CD4-positive, alpha-beta memory T cell (primary cell): Measurements from ENCODE around the gene SLC35A5. TPM values are rescaled to one million over a fixed set of nuclear protein-coding genes. Genes with fewer than 3 reads are reported as not detected.

Experiments used
- CTCF ChIA-PET: fragments of 350-600 bp; sonication (Branson Sonifier 250); formaldehyde crosslinking; loops from one replicate; lab custom pipeline; 2021; ENCODE audit warnings: inconsistent platforms; ENCODE audit not compliant: partially characterized antibody; lab: Charles Lee
- POLR2A ChIA-PET: fragments of 350-600 bp; sonication (Branson Sonifier 250); formaldehyde crosslinking; loops from one replicate; lab custom pipeline; 2021; ENCODE audit not compliant: partially characterized antibody; lab: Charles Lee
- DNase-seq, 5 donors: peaks; one replicate each; pipeline versions ENCODE4 v3.0.0 to v3.0.0-alpha.2; 2020 to 2022; ENCODE audit warnings: mixed read lengths in 1 of 5
- H3K27ac ChIP-seq: one replicate; pipeline ENCODE4 v1.7.0; 2013; ENCODE audit warnings: low read depth, low read length
- H3K27me3 ChIP-seq: 2 replicates; pipeline ENCODE4 v1.7.0; 2013; ENCODE audit warnings: mild to moderate bottlenecking, low read length, moderate library complexity; ENCODE audit not compliant: insufficient read depth
- H3K36me3 ChIP-seq: 2 replicates; pipeline ENCODE4 v1.7.0; 2013; ENCODE audit warnings: mild to moderate bottlenecking, low read length, moderate library complexity; ENCODE audit not compliant: insufficient read depth
- H3K4me1 ChIP-seq: 2 replicates; pipeline ENCODE4 v1.7.0; 2013; ENCODE audit warnings: mild to moderate bottlenecking, low read length, moderate library complexity; ENCODE audit not compliant: insufficient read depth
- H3K4me3 ChIP-seq, 2 donors: one replicate each; pipeline ENCODE4 v1.7.0; 2013; ENCODE audit warnings: low read length in 2 of 2, mild to moderate bottlenecking in 1 of 2
- H3K9me3 ChIP-seq, 2 donors: one replicate each; pipeline ENCODE4 v1.7.0; 2013; ENCODE audit warnings: low read length in 2 of 2, control low read depth in 1 of 2; ENCODE audit not compliant: control insufficient read depth in 1 of 2
- H3K27ac Mint-ChIP-seq, 7 donors: one replicate each; pipeline ENCODE4 v1.8.0; 2020 to 2021; ENCODE audit warnings: mixed read lengths in 7 of 7, mild to moderate bottlenecking in 6 of 7, inconsistent platforms in 3 of 7, moderate library complexity in 3 of 7
- H3K27me3 Mint-ChIP-seq, 2 donors: one replicate each; pipeline ENCODE4 v1.8.0; 2020 to 2021; ENCODE audit warnings: mixed read lengths in 2 of 2
- H3K36me3 Mint-ChIP-seq, 2 donors: one replicate each; pipeline ENCODE4 v1.8.0; 2020 to 2021; ENCODE audit warnings: mixed read lengths in 2 of 2, inconsistent platforms in 1 of 2, mild to moderate bottlenecking in 1 of 2
- H3K4me1 Mint-ChIP-seq, 4 donors: one replicate each; pipeline ENCODE4 v1.8.0; 2020 to 2021; ENCODE audit warnings: mixed read lengths in 4 of 4, mild to moderate bottlenecking in 1 of 4
- H3K4me3 Mint-ChIP-seq, 8 donors: one replicate each; pipeline ENCODE4 v1.8.0; 2020 to 2021; ENCODE audit warnings: mixed read lengths in 8 of 8, mild to moderate bottlenecking in 7 of 8, moderate library complexity in 6 of 8, inconsistent platforms in 3 of 8
- H3K9me3 Mint-ChIP-seq, 8 donors: one replicate each; pipeline ENCODE4 v1.8.0; 2020 to 2021; ENCODE audit warnings: mixed read lengths in 8 of 8, mild to moderate bottlenecking in 5 of 8, inconsistent platforms in 3 of 8, moderate library complexity in 1 of 8
- intact Hi-C: fragments of 100-400 bp; cut with micrococcal nuclease; formaldehyde crosslinking; loops from one replicate; pipeline ENCODE4 v1.15.1; 2023
- polyA plus RNA-seq, 2 donors: library from polyadenylated mRNA; unstranded; fragments of 300-500 nt; fragmentation: Illumina TruSeq; gene quantifications; one replicate each; pipeline ENCODE4 v1.2.3, GENCODE V29; 2021
- total RNA-seq, 2 experiments: library from RNA; stranded (reverse); gene quantifications; one replicate each; pipeline ENCODE4 v1.2.3, GENCODE V29; 2021

The SLC35A5 gene
- total and polyA plus RNA-seq, 4 experiments from 2014 or later: 13.9 to 26.6 (median 25.2) TPM

DNA sequence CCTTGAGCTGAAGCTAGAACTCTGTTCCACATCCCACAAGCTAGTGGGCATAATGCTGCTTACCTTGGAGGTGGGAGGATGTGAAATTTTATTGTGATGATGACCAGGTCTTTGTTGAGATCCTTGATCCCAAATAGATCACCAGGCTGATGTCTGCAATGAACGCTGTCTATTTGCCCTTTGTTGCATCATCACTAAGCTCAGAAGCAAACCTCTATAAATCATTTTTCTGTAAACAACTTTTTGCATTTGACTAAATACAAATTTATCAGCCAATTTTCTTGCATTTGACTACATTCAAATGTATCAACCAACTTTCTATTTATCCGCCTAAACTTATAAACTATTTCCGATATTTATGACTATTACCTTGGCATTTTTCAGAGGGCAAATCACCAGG, 69.4 kb downstream of the SLC35A5 start:
- no peaks in the 10 kb centered on the region for H3K27me3 ChIP-seq
- H3K4me3 ChIP-seq: no peak overlapping the region
- no peak overlapping the region for H3K27ac ChIP-seq
- no peaks in the 10 kb centered on the region for H3K36me3 ChIP-seq
- no peaks in the 10 kb centered on the region for H3K9me3 ChIP-seq
- no peaks in the 10 kb centered on the region for H3K27me3 Mint-ChIP-seq
- H3K27ac Mint-ChIP-seq: no peak overlapping the region
- H3K4me1 ChIP-seq: peaks cover 5% of the 10 kb centered on the region
- intact Hi-C loops: no loop called here
- CTCF ChIA-PET: interaction anchor here (2.2 kb wide), 1 partner anchor 11 kb away, joined by 8 read pairs; no protein-coding TSS in a partner anchor
- H3K4me1 Mint-ChIP-seq: peaks cover 0 to 6% (median 2%) of the 10 kb centered on the region in 4 donors
- no peak overlapping the region for H3K4me3 Mint-ChIP-seq
- POLR2A ChIA-PET: no interaction called here
- H3K9me3 Mint-ChIP-seq: no peaks in the 10 kb centered on the region
- H3K36me3 Mint-ChIP-seq: no peaks in the 10 kb centered on the region
- DNase-seq: no peak

DNA sequence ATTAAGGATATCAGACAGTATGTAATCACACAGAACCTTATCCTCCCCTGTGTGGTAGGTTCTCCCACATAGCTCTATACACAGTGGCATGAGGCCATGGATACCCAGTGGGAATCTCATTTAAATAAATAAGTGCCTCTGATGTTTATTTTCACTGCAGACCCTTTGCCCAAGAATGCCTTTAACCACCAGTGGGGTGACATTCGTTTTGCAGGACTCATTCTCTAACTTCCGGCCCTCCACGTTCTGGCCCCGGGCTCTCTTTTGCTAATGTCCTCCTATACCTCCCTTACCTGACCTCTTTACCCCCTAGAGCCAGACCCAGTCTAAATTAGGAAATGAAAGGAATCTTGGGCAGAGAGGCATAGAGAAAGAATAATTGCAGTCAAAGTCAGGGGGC, 70.8 kb downstream of the SLC35A5 start:
- ChIA-PET POLR2A (no interaction called here), CTCF (interaction anchor here (1.5 to 2.2 kb wide), 2 partner anchors 10 to 102 kb away, joined by 3 to 8 read pairs; no protein-coding TSS in a partner anchor)
- Histone ChIP-seq H3K36me3 (no peaks in the 10 kb centered on the region), H3K4me1 (peaks cover 5% of the 10 kb centered on the region), H3K9me3 (no peaks in the 10 kb centered on the region), H3K27me3 (no peaks in the 10 kb centered on the region), H3K4me3 (no peak overlapping the region), H3K27ac (no peak overlapping the region)
- Mint-ChIP-seq H3K27ac (no peak overlapping the region), H3K4me3 (no peak overlapping the region), H3K36me3 (no peaks in the 10 kb centered on the region), H3K9me3 (no peaks in the 10 kb centered on the region), H3K4me1 (peaks cover 0 to 6% (median 2%) of the 10 kb centered on the region in 4 donors), H3K27me3 (no peaks in the 10 kb centered on the region)
- intact Hi-C loops: no loop called here
- DNase-seq: no peak

DNA sequence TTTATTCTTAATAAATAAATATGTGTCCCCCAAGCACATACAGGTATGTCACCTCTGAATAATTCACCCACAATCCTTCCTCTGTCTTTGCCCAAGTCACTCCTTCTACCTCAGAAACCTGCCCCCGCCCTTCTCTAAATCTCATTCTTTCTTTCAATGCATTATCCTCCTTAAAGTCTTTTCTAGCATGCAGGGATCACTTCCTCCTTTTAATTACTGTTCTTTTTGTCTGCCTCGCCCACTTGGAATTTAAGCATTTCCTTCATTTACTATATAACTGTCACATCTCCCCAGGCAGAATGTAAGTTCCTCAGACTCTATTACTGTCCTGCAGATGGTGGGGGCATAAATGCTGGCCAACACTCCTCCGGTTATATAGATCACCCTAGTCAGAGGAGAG, 71.3 kb downstream of the SLC35A5 start:
- Mint-ChIP-seq H3K4me1 (peaks cover 0 to 6% (median 2%) of the 10 kb centered on the region in 4 donors), H3K9me3 (no peaks in the 10 kb centered on the region), H3K27ac (no peak overlapping the region), H3K27me3 (no peaks in the 10 kb centered on the region), H3K36me3 (no peaks in the 10 kb centered on the region), H3K4me3 (no peak overlapping the region)
- H3K27me3 ChIP-seq: no peaks in the 10 kb centered on the region
- H3K9me3 ChIP-seq: no peaks in the 10 kb centered on the region
- H3K36me3 ChIP-seq: no peaks in the 10 kb centered on the region
- peaks cover 5% of the 10 kb centered on the region for H3K4me1 ChIP-seq
- DNase-seq: no peak
- CTCF ChIA-PET: interaction anchor here (1.5 to 2.2 kb wide), 3 partner anchors 9 to 102 kb away, joined by 3 to 10 read pairs (median 8); no protein-coding TSS in a partner anchor
- intact Hi-C loops: no loop called here
- no peak overlapping the region for H3K4me3 ChIP-seq
- POLR2A ChIA-PET: no interaction called here
- H3K27ac ChIP-seq: no peak overlapping the region

DNA sequence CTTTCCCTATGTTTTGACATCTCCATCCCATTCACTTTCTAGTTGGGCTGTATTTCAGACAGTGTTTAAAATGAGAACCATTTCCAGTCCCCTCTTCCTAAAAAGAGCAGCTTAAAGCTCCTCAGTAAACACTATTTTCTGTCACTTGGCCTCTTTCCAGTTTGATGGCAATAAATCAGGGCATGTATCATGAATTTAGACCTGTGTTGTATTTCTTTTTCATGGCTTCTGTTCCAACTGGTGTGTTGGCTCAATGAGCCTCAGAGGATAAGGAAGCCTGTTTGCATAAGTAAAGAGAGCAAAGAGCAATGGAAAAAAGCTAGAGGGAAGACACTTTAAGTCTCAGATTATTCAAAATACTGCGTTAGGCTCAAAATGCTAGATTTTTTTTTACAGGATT, 71.9 kb downstream of the SLC35A5 start:
- Histone ChIP-seq H3K27ac (no peak overlapping the region), H3K9me3 (no peaks in the 10 kb centered on the region), H3K36me3 (no peaks in the 10 kb centered on the region), H3K4me1 (peaks cover 5% of the 10 kb centered on the region), H3K27me3 (no peaks in the 10 kb centered on the region), H3K4me3 (no peak overlapping the region)
- CTCF ChIA-PET: interaction anchor here (2.2 kb wide), 1 partner anchor 9 kb away, joined by 10 read pairs; no protein-coding TSS in a partner anchor
- Mint-ChIP-seq H3K36me3 (no peaks in the 10 kb centered on the region), H3K9me3 (no peaks in the 10 kb centered on the region), H3K4me1 (peaks cover 0 to 6% (median 2%) of the 10 kb centered on the region in 4 donors), H3K27me3 (no peaks in the 10 kb centered on the region), H3K4me3 (no peak overlapping the region), H3K27ac (peak overlapping the region in 1 of 7 donors; percentile 39)
- intact Hi-C loops: no loop called here
- no peak for DNase-seq
- POLR2A ChIA-PET: no interaction called here

DNA sequence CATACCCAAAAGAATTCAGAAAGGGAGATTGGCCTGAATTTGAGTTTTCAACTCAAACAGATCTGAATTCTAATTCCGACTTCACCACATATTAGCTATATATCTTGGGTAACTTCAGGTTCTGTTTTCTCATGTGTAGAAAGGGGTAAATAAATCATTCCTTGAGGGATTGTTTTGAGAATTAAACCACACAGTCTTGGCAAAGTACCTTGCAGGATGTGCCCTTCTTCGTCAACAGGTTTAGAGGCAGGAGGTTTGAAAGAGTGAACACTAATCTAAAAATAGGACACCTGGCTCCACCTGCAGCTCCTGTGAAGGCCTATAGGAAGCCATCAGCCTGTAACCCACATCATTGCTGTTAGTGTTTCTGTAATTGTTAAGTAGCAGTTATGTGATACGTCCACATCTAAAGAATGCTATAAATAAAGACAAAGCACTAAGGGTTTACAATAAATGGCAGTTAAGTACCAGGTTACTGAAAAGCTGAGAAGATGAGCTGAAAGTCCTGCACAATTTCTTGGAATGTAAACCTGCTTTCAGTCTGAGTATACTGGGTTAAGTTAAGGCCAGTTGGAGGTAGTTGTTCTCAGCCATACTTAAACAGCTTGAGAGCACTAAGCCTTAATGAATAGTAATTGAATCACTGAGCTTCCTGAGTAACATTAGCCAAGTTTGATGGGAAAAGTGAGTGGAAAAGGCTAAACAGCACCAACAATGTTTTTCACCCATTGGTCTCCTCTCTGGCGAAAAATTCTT, 73.1 kb downstream of the SLC35A5 start:
- Histone ChIP-seq H3K4me1 (peaks cover 5% of the 10 kb centered on the region), H3K36me3 (no peaks in the 10 kb centered on the region), H3K27me3 (no peaks in the 10 kb centered on the region), H3K4me3 (no peak overlapping the region), H3K9me3 (no peaks in the 10 kb centered on the region), H3K27ac (no peak overlapping the region)
- H3K9me3 Mint-ChIP-seq: no peaks in the 10 kb centered on the region
- intact Hi-C loops: no loop called here
- no peak for DNase-seq
- CTCF ChIA-PET: interaction anchor here (1.0 to 2.2 kb wide), 5 partner anchors 8 to 653 kb away, joined by 3 to 10 read pairs (median 3); no protein-coding TSS in a partner anchor
- peaks cover 0 to 6% (median 2%) of the 10 kb centered on the region in 4 donors for H3K4me1 Mint-ChIP-seq
- no peak overlapping the region for H3K4me3 Mint-ChIP-seq
- POLR2A ChIA-PET: no interaction called here
- H3K27ac Mint-ChIP-seq: no peak overlapping the region
- no peaks in the 10 kb centered on the region for H3K27me3 Mint-ChIP-seq
- no peaks in the 10 kb centered on the region for H3K36me3 Mint-ChIP-seq

Other genes with a start within 250 kb of the SLC35A5 start
- 1 to 10 TPM in 1 of 2 experiments, under 1 TPM in 1; 0.93 to 1.8 TPM for gene CD200, start 228.9 kb upstream of the SLC35A5 start, total RNA-seq
- 1 to 10 TPM in 1 of 2 donors, under 1 TPM in 1; 1.00 to 1.2 TPM for gene CD200, start 228.9 kb upstream of the SLC35A5 start, polyA plus RNA-seq
- 10 to 100 TPM; 22.9 to 24.9 TPM for gene BTLA, start 62.6 kb upstream of the SLC35A5 start, total RNA-seq
- gene BTLA, start 62.6 kb upstream of the SLC35A5 start, polyA plus RNA-seq: 10 to 100 TPM; 17.5 to 18.6 TPM
- gene ATG3, start 83 bp upstream of the SLC35A5 start, total RNA-seq: 10 to 100 TPM; 49.0 to 54.0 TPM
- gene ATG3, start 83 bp upstream of the SLC35A5 start, polyA plus RNA-seq: 100 to 1,000 TPM in 1 of 2 donors, 10 to 100 TPM in 1; 70.2 to 107 TPM
- not detected for gene CCDC80, start 79.1 kb downstream of the SLC35A5 start, total RNA-seq
- under 1 TPM; 0.02 TPM for gene CCDC80, start 79.1 kb downstream of the SLC35A5 start, polyA plus RNA-seq